DND-41 (cell line): ENCODE results near the gene SLC25A21.

Source experiments
- EZH2 ChIP-seq: IDR thresholded peaks from 3 replicates; pipeline ENCODE4 v1.6.1; 2012; ENCODE audit warnings: borderline replicate concordance, low read depth, mild to moderate bottlenecking, moderate library complexity, low read length, inconsistent platforms; ENCODE audit not compliant: severe bottlenecking
- TF ChIP-seq, protein P1 (sequence below): IDR thresholded peaks from 2 replicates; pipeline ENCODE4 v1.5.1; 2012; ENCODE audit warnings: borderline replicate concordance, low read length, moderate library complexity, mild to moderate bottlenecking; ENCODE audit not compliant: poor library complexity, severe bottlenecking; ENCODE audit errors: extremely low read depth

DNA sequence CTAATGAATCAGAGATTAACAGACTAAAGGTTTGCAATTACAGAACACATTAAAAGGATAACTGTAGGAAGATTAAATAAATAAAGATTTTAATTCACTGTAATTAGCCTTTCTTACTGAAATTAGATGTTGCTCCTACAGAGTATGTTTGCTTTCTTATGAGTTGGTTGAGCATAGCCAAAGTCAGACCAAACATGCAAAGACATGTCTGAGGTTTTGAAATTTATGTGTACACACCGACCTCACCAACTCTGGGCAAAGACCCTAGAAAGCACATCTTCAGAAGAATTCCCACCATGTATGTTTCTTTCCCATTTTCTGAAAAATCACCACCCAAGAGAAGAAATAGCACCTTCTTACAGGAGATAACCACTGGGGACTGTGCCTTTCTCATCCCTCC is 351.5 kb downstream of the SLC25A21 start:
- TF ChIP-seq, protein P1, sequence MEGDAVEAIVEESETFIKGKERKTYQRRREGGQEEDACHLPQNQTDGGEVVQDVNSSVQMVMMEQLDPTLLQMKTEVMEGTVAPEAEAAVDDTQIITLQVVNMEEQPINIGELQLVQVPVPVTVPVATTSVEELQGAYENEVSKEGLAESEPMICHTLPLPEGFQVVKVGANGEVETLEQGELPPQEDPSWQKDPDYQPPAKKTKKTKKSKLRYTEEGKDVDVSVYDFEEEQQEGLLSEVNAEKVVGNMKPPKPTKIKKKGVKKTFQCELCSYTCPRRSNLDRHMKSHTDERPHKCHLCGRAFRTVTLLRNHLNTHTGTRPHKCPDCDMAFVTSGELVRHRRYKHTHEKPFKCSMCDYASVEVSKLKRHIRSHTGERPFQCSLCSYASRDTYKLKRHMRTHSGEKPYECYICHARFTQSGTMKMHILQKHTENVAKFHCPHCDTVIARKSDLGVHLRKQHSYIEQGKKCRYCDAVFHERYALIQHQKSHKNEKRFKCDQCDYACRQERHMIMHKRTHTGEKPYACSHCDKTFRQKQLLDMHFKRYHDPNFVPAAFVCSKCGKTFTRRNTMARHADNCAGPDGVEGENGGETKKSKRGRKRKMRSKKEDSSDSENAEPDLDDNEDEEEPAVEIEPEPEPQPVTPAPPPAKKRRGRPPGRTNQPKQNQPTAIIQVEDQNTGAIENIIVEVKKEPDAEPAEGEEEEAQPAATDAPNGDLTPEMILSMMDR = no peak
- no peak for TF ChIP-seq EZH2
